IMR-90 (cell line): ENCODE measurements around the gene DAPK3. TPM values are rescaled to one million over a fixed set of nuclear protein-coding genes. Genes with fewer than 3 reads are reported as not detected.
"Not testable (repeated sequence)": the region's sequence is repeated elsewhere in the genome, so short reads cannot be mapped to it uniquely, and the experiment has no call there.

Experiments
- ATAC-seq: fragments of 200-7000 bp; cut with Tn5 transposase; 2 replicates; pipeline ENCODE4 v1.9.1; 2020; ENCODE audit warnings: low read depth, mild to moderate bottlenecking, moderate library complexity
- BruUV-seq: library from RNA; stranded (reverse); fragments of 400-500 nt; replicated peaks from 2 replicates; lab custom pipeline; 2021; lab: Mats Ljungman, UMichigan
- CTCF ChIA-PET: fragments of 300-600 bp; formaldehyde crosslinking; extraction: SDS; loops from one replicate; lab custom pipeline; 2021; ENCODE audit warnings: antibody characterized with exemption; lab: Yijun Ruan, JAX
- POLR2A ChIA-PET: fragments of 300-600 bp; sonication (Branson Sonifier 250); formaldehyde crosslinking; loops from one replicate; lab custom pipeline; 2022; ENCODE audit warnings: antibody characterized with exemption; ENCODE audit not compliant: unreplicated experiment; lab: Charles Lee
- DNase-seq: peaks from one replicate; pipeline ENCODE4 v3.0.0; 2013
- H2AFZ ChIP-seq: replicated peaks from 2 replicates; pipeline ENCODE3; 2013; ENCODE audit warnings: low read length, mild to moderate bottlenecking; ENCODE audit not compliant: poor library complexity
- H2AK5ac ChIP-seq: 2 replicates; pipeline ENCODE4 v1.6.1; 2013; ENCODE audit warnings: low read depth, low read length, inconsistent platforms
- H2AK9ac ChIP-seq: replicated peaks from 2 replicates; pipeline ENCODE3; 2013; ENCODE audit warnings: mild to moderate bottlenecking, low read depth, low read length, moderate library complexity; ENCODE audit not compliant: poor library complexity
- H2BK120ac ChIP-seq: 2 replicates; pipeline ENCODE4 v1.6.1; 2013; ENCODE audit warnings: low read depth, low read length, inconsistent platforms
- H2BK15ac ChIP-seq: 3 replicates; pipeline ENCODE4 v1.6.1; 2013; ENCODE audit warnings: low read depth, low read length, inconsistent platforms
- H2BK20ac ChIP-seq: 2 replicates; pipeline ENCODE4 v1.6.1; 2013; ENCODE audit warnings: low read depth, mild to moderate bottlenecking, inconsistent platforms, low read length, moderate library complexity
- H2BK5ac ChIP-seq: 2 replicates; pipeline ENCODE4 v1.6.1; 2013; ENCODE audit warnings: mild to moderate bottlenecking, low read depth, low read length, inconsistent platforms; ENCODE audit not compliant: poor library complexity, severe bottlenecking
- H3K14ac ChIP-seq: replicated peaks from 2 replicates; pipeline ENCODE4 v1.6.1; 2013; ENCODE audit warnings: low read depth, low read length, inconsistent platforms
- H3K18ac ChIP-seq: 2 replicates; pipeline ENCODE4 v1.6.1; 2013; ENCODE audit warnings: low read depth, low read length, control low read depth
- H3K23ac ChIP-seq: 2 replicates; pipeline ENCODE4 v1.6.1; 2013; ENCODE audit warnings: low read depth, low read length, inconsistent platforms
- H3K27ac ChIP-seq: 2 replicates; pipeline ENCODE4 v1.5.1; 2013; ENCODE audit warnings: mild to moderate bottlenecking, control low read depth, low read length; ENCODE audit not compliant: insufficient read depth
- H3K27me3 ChIP-seq: 2 replicates; pipeline ENCODE4 v1.6.1; 2013; ENCODE audit warnings: low read length; ENCODE audit not compliant: control insufficient read depth, insufficient read depth
- H3K36me3 ChIP-seq: 2 replicates; pipeline ENCODE4 v1.6.1; 2013; ENCODE audit warnings: low read length, mixed read lengths; ENCODE audit not compliant: control insufficient read depth, insufficient read depth
- H3K4ac ChIP-seq: 2 replicates; pipeline ENCODE4 v1.6.1; 2013; ENCODE audit warnings: low read depth, low read length, inconsistent platforms
- H3K4me1 ChIP-seq: 2 replicates; pipeline ENCODE4 v1.6.1; 2013; ENCODE audit warnings: low read length, mixed read lengths; ENCODE audit not compliant: control insufficient read depth, insufficient read depth
- H3K4me2 ChIP-seq: 2 replicates; pipeline ENCODE4 v1.6.1; 2013; ENCODE audit warnings: low read depth, mild to moderate bottlenecking, control low read depth, low read length, moderate library complexity
- H3K4me3 ChIP-seq: 2 replicates; pipeline ENCODE4 v1.5.1; 2013; ENCODE audit warnings: low read depth, mild to moderate bottlenecking, control low read depth, low read length, moderate library complexity; ENCODE audit not compliant: insufficient read depth
- H3K56ac ChIP-seq: 2 replicates; pipeline ENCODE4 v1.6.1; 2013; ENCODE audit warnings: low read length, inconsistent platforms; ENCODE audit not compliant: insufficient read depth; ENCODE audit errors: extremely low read depth
- H3K79me1 ChIP-seq, 2 experiments: 2 replicates each; pipeline ENCODE4 v1.6.1; 2013; ENCODE audit warnings: low read length in 2 of 2, inconsistent platforms in 1 of 2, low read depth in 1 of 2
- H3K9ac ChIP-seq: 2 replicates; pipeline ENCODE4 v1.6.1; 2013; ENCODE audit warnings: low read depth, low read length, control low read depth
- H3K9me1 ChIP-seq: 2 replicates; pipeline ENCODE4 v1.6.1; 2013; ENCODE audit warnings: low read length, inconsistent platforms; ENCODE audit not compliant: insufficient read depth
- H3K9me3 ChIP-seq: 2 replicates; pipeline ENCODE4 v1.6.1; 2013; ENCODE audit warnings: low read length; ENCODE audit not compliant: control insufficient read depth, insufficient read depth
- H4K20me1 ChIP-seq: 2 replicates; pipeline ENCODE4 v1.6.1; 2013; ENCODE audit warnings: low read length, inconsistent platforms; ENCODE audit not compliant: insufficient read depth
- H4K5ac ChIP-seq: 2 replicates; pipeline ENCODE4 v1.6.1; 2013; ENCODE audit warnings: mild to moderate bottlenecking, low read depth, low read length, control low read depth
- H4K8ac ChIP-seq, 2 experiments: 2 replicates each; pipeline ENCODE4 v1.6.1; 2013; ENCODE audit warnings: low read depth in 2 of 2, low read length in 2 of 2, control low read depth in 1 of 2, inconsistent platforms in 1 of 2
- H4K91ac ChIP-seq: 2 replicates; pipeline ENCODE4 v1.6.1; 2013; ENCODE audit warnings: low read depth, low read length, inconsistent platforms; ENCODE audit not compliant: insufficient read depth
- WGBS, 2 experiments: methylation state at CpG; one replicate each; pipeline versions ENCODE4 v1.1.5 to v1.1.7; 2013; ENCODE audit warnings: missing lambda C conversion rate in 2 of 2; ENCODE audit not compliant: insufficient read length in 1 of 2; ENCODE audit errors: extremely low coverage in 2 of 2; 5-methylcytosine and 5-hydroxymethylcytosine counted together
- dilution Hi-C: fragments of 300-500 bp; cut with HindIII; formaldehyde crosslinking; loops from one replicate; pipeline ENCODE4 v1.14.3; 2018; ENCODE audit warnings: low sequenced_read_pairs; ENCODE audit not compliant: unreplicated experiment
- in situ Hi-C: fragments of 300-500 bp; cut with MboI; formaldehyde crosslinking; loops from 3 replicates; pipeline ENCODE4 v1.14.3; 2019; ENCODE audit warnings: low sequenced_read_pairs, inconsistent platforms, mixed read lengths
- intact Hi-C: fragments of 100-400 bp; cut with micrococcal nuclease; formaldehyde crosslinking; loops from 2 replicates; pipeline ENCODE4 v1.10.0; 2022
- polyA plus RNA-seq, 3 experiments: library from polyadenylated mRNA; depleted of rRNA; stranded (reverse); fragments of >200 nt; gene quantifications; 2 replicates each; pipeline ENCODE4 v1.2.3, GENCODE V29; 2012; ENCODE audit warnings: low replicate concordance in 1 of 3
- total RNA-seq: library from RNA; depleted of rRNA; stranded (reverse); fragments of >200 nt; gene quantifications from 2 replicates; pipeline ENCODE4 v1.2.3, GENCODE V29; 2012

The DAPK3 gene
- total and polyA plus RNA-seq, 2 of the 4 experiments (the other 2 are of a cell fraction): 145 to 188 TPM

- dilution Hi-C loops, H3K4me1 ChIP-seq, H2BK15ac ChIP-seq, H3K4me2 ChIP-seq, H3K9me3 ChIP-seq, H3K4me3 ChIP-seq, H3K27ac ChIP-seq, in situ Hi-C loops, H2AK9ac ChIP-seq, H3K27me3 ChIP-seq, H2BK120ac ChIP-seq, H3K14ac ChIP-seq, H2AK5ac ChIP-seq, intact Hi-C loops, H2AFZ ChIP-seq, H4K91ac ChIP-seq, CTCF ChIA-PET, H4K8ac ChIP-seq, H3K56ac ChIP-seq, H2BK5ac ChIP-seq, H3K9ac ChIP-seq, H2BK20ac ChIP-seq, H3K18ac ChIP-seq, POLR2A ChIA-PET, DNase-seq, BruUV-seq, H4K5ac ChIP-seq, H3K23ac ChIP-seq, H3K4ac ChIP-seq, ATAC-seq: not testable (repeated sequence)
- Histone ChIP-seq H3K36me3 (peaks cover 41% of the 10 kb centered on the region), H3K9me1 (peaks cover 15% of the 10 kb centered on the region), H4K20me1 (peaks cover 87% of the 10 kb centered on the region), H3K79me1 (peaks cover 13 to 66% of the 10 kb centered on the region in 2 experiments)
- WGBS, 2 experiments: 99% methylated on average over 10 of the region's 13 CpGs; no CpG with 5 or more reads in 1 of the 2 experiments
Observed at GRCh38 chr19:3955276-3955675, 15.6 kb downstream of the DAPK3 start.
